Measurements from ENCODE around the gene TUBAL3. TPM values are rescaled to one million over a fixed set of nuclear protein-coding genes. Genes with fewer than 3 reads are reported as not detected.

Gene TUBAL3
- total RNA-seq, 1 donor from 2014 or later: not detected

GRCh38 chr10:5435328-5435727, 30.7 kb upstream of the TUBAL3 start:
- no peak for DNase-seq (ENCODE audit: low spot score in 2 of 2)
- no peaks in the 10 kb centered on the region for H3K9me3 ChIP-seq
- intact Hi-C loops (cut with DNase I): loop anchor here (10.0 kb wide), 1 partner anchor 591 kb away; no protein-coding TSS in a partner anchor
- H3K4me1 ChIP-seq: peaks cover 3 to 26% of the 10 kb centered on the region in 2 donors
- no peaks in the 10 kb centered on the region for H3K27me3 ChIP-seq
- TF ChIP-seq CTCF (IDR thresholded peaks at IDR 0.05): no peak
- no peak overlapping the region for H3K27ac ChIP-seq
- H3K36me3 ChIP-seq: peaks cover 7 to 10% of the 10 kb centered on the region in 2 donors
- no peak overlapping the region for H3K4me3 ChIP-seq

- H3K4me1 ChIP-seq: peaks cover 3 to 31% of the 10 kb centered on the region in 2 donors
- H3K4me3 ChIP-seq: peak overlapping the region in 1 of 2 donors; percentile 20
- H3K36me3 ChIP-seq: peaks cover 7 to 10% of the 10 kb centered on the region in 2 donors
- H3K27ac ChIP-seq: peak overlapping the region; percentile 37 to 57
- intact Hi-C loops (cut with DNase I): loop anchor here (5.0 to 10.0 kb wide), 2 partner anchors 52 to 589 kb away; no protein-coding TSS in a partner anchor
- no peaks in the 10 kb centered on the region for H3K9me3 ChIP-seq
- peak; percentile 50 to 67 (median 50) for TF ChIP-seq CTCF (IDR thresholded peaks at IDR 0.05)
- H3K27me3 ChIP-seq: no peaks in the 10 kb centered on the region
- DNase-seq (ENCODE audit: low spot score in 2 of 2): no peak
These were observed 29.6 kb upstream of the TUBAL3 start for GRCh38 chr10:5434017-5434753.

DNA sequence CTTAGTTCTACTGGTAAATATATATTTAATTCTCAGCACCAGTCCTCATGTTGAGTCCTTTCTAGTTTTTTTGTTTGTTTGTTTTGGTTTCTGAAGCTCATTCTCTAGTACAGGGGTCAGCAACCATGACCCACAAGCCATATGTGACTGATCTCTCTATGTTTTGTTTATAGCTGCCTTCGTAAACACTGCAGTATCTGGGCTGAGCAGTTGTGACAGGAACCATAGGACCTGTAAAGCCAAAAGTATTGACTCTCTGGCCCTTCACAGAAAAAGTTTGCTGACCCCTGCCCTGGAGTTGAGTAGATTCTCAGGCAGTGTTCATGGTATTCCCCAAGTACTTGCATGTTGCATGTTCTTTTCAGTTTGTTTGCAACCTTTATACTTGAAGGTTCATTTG, 28.6 kb upstream of the TUBAL3 start:
- no peak overlapping the region for H3K27ac ChIP-seq
- no peak for TF ChIP-seq CTCF (IDR thresholded peaks at IDR 0.05)
- H3K36me3 ChIP-seq: peaks cover 7 to 10% of the 10 kb centered on the region in 2 donors
- peaks cover 5 to 32% of the 10 kb centered on the region in 2 donors for H3K4me1 ChIP-seq
- DNase-seq (ENCODE audit: low spot score in 2 of 2): no peak
- H3K9me3 ChIP-seq: no peaks in the 10 kb centered on the region
- intact Hi-C loops (cut with DNase I): loop anchor here (5.0 to 10.0 kb wide), 2 partner anchors 51 to 588 kb away; no protein-coding TSS in a partner anchor
- H3K27me3 ChIP-seq: no peaks in the 10 kb centered on the region
- no peak overlapping the region for H3K4me3 ChIP-seq

DNA sequence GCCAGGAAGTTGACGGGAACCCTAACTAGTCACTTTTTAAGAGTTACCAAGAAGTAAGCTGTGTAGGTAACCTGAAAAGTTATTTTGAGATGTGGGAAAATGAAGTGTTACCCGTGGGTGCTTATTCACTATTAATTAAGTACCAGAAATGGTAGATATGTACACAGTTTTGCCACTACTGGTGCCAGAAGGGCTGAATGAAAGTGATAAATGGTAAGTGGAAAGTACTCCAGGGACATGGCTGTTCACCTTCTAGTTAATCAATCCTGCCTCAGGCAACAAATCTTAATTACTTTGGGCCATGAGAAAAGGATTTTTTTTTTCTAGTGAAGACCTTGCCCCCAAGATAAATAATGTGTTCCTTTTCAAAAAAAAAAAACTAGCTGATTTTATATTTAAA, 23.5 kb upstream of the TUBAL3 start:
- Histone ChIP-seq H3K4me3 (peak overlapping the region in 1 of 2 donors; percentile 1), H3K27ac (peak overlapping the region; percentile 68 to 69)

DNA sequence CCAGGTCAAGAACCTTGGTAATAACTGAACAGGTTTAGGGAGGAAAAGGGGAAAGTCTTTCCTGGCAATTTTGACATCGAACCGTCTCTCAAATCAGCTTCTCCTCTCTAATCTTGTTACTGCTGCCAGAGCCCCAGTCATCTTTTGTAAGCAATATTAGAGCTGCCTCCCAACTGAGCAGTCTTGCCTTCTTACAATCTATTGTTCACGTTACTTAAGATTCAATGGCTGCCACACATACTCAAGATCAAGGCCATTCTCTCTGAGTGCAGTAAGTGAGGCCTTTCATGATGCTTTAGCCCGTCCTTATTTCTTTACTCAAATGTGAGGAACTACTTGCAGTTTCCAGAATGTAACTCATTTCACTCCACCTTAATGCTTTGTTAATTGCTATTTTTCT, 20.1 kb upstream of the TUBAL3 start:
- intact Hi-C loops (cut with DNase I): no loop called here
- no peak for TF ChIP-seq CTCF (IDR thresholded peaks at IDR 0.05)
- H3K4me1 ChIP-seq: peaks cover 3 to 52% of the 10 kb centered on the region in 2 donors
- H3K4me3 ChIP-seq: no peak overlapping the region
- H3K36me3 ChIP-seq: no peaks in the 10 kb centered on the region
- H3K9me3 ChIP-seq: no peaks in the 10 kb centered on the region
- H3K27ac ChIP-seq: peak overlapping the region; percentile 60 to 72
- no peak for DNase-seq (ENCODE audit: low spot score in 2 of 2)
- no peaks in the 10 kb centered on the region for H3K27me3 ChIP-seq

More for the DNA sequence above, 23.5 kb upstream of the TUBAL3 start:
- DNase-seq (ENCODE audit: low spot score in 2 of 2): no peak
- intact Hi-C loops (cut with DNase I): loop anchor here (2.0 kb wide), 1 partner anchor 15 kb away; the partner anchor contains the start of gene NET1
- Histone ChIP-seq H3K27me3 (no peaks in the 10 kb centered on the region), H3K36me3 (peaks cover 7 to 10% of the 10 kb centered on the region in 2 donors), H3K4me1 (peaks cover 3 to 43% of the 10 kb centered on the region in 2 donors), H3K9me3 (no peaks in the 10 kb centered on the region)
- no peak for TF ChIP-seq CTCF (IDR thresholded peaks at IDR 0.05)
